Measurements from ENCODE around the gene SLC2A9.
A peak's percentile ranks its signal among the peaks of the same experiment; 100 is the strongest.
"Not testable (repeated sequence)": the region's sequence is repeated elsewhere in the genome, so short reads cannot be mapped to it uniquely, and the experiment has no call there.

Gene SLC2A9

DNA sequence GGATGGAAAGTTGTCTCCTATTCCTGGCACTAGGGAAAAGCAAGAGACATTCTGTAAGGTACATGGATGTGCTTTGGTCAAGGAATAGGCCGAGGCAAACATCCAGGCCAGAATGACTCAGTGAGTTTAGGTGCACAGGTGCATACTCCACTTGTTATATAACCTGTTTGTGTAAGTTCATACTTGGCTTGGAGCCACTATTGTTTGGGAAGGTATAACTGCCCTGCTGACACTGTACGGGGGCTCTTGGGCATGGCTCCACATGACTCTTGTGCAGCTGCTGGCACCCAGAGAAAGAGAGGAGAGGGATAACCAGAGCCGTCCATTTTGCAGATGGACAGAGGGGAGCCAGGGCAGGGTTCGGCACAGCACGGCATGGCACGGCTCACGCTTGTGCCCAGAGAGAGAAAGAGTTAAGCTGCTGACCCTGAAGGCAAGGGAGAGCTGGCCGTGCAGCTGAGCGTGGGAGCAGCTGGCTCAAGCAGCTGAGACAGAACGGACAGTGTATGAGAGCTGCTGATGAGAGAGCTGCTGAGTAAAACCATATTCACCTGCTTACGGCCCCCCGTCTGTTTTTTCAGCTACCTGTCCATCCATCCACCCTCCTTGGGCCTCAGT is 98.0 kb downstream of the SLC2A9 start:
- no peak for DNase-seq

DNA sequence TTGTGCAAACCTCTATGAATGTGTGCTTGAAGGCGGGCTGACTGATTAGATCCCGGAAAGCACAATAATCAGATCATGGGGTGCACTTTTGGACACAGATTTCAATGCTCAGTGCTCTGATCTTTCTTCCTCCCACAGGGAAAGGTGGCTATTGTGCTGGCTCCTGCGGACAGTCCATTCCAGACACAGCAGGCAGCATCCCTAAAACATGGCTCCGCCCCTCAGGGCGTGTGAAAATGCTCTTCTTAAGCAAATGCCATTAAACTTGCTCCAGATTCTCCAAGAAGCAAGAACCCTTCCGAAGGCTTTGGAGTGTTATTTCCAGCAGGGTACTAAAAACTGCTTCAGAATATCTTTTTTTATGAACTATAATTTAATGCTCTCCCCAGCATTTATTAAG is 100.0 kb downstream of the SLC2A9 start:
- DNase-seq: no peak

DNA sequence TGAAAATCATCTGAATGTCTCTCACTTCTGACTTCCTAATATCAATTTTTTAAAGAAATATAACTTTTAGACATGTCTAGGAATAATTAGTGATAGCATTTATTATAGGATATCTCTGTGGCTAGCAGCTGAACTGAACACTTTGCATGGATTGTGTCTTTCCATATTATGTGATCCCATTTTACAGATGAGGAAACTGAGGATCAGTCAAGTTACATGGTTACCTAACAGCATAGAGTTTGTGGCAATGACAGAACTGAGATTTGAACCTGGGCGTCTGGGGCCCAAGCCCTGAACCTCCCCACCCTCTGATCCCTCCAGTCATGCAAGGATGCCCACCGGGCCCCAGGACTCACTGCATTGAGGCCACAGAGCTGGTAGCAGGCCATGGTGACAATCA is 101.3 kb downstream of the SLC2A9 start:
- DNase-seq: no peak

DNA sequence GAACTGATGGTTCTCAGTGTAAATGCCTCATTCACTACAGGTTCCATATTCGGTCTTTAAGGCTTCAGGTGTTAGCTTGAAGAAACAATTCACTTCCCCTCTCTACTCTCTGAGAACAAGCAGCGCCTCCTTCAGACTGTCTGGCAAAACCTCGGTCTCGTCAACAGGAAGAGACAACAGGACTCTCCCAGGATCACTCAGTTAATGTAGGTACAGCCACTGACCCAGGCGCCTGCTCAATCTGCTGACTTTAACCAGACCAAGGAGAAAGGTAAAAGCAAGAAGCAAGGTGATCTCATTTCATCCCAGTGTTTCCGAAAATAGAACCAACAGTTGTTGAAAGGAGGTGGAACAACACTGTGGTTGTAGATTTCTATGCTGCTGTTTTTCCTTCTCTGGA is 102.2 kb downstream of the SLC2A9 start:
- DNase-seq: no peak

DNA sequence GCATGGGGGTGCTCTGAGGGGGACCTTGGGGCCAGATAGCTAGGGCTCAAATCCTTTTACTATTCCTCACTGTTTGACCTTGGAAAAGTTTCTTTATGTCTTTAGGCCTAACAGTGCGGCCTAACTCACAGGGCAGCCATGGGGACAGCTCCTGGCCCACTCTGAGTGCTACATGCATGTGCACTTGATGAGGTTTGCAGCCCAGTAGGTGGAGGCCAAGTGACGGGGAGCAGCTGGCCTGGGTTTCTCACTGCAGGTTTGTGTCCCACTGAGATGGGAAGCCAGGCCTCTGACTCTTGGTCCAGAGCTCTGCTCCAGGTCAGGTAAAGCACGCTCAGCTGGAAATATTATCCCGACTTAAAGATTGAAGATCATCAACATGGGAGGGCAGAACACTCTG is 102.8 kb downstream of the SLC2A9 start:
- peak; percentile 48 for DNase-seq

DNA sequence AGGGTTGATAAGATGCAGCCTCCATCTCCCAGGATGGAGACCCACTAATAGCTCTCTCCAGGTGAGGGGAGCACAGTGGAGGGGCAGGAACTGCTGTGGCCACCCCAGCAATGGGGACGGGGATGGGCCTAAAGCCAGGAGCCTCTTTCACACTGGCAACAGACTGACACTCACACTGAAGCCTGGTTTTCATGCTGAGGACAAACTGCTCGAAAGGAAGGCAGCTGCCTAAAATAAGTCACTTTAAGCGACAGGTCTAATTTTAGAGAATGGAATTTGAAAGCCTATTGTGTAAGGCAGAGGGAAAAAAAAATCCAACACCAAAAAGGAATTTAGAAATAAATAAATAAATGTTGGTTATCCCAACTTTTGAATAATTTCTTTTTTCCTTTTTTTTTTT is 104.4 kb downstream of the SLC2A9 start:
- DNase-seq: no peak

DNA sequence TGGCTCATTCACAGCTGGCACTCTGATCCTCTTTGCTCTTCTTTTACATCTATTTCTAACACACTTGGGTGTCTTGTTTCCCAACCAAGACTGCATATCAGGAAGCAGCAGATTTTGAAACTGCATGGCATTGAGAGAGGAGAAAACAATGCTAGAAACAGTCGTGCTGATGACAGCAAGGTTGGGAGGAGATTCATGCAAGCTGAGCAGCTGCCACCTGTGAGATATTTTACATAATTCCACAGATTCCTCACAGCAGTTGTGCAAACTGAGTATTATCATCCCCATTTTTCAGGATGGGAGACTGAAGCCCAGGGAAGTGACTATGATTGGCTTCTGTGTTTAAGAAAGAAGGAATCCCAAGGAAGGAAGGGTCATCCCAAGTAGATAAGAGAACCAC is 105.0 kb downstream of the SLC2A9 start:
- no peak for DNase-seq

DNA sequence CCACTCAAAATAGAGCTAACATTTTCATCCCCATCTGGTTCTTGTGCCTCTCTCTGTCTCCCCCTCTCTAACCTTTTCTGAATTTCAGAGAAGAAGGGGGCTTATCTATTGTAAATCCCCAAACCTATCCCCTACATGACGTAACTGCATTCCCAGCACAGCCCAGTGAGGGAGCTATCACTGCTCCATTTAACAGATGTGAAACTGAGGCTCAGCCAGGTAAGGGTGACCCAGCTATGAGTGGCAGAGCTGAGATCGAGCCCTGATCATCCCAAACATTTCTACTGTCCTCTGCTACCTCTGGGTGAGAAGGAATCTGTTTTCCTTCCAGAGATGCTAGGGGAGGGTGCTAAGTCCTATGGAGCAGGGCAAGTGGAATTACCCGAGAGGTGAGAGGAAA is 107.5 kb downstream of the SLC2A9 start:
- no peak for DNase-seq

DNA sequence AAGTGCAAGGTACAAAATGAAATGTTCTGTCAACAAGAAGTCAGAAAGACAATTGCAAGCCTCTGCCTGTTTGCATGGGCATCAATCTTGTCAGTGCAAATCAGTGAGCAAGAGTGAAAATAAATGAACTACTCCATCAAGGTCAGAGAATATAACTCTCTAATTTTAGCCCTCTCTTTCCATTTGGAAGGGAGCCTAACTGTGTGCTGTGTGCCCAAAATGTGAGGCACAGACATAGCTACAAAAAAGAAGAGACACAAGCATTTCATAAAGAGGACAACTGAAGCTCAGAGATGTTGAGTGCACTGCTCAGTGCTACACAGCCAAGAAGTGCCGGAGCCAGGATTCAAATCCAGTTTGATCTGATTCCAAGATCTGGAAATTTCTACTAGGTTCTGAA is 114.3 kb downstream of the SLC2A9 start:
- no peak for DNase-seq

DNA sequence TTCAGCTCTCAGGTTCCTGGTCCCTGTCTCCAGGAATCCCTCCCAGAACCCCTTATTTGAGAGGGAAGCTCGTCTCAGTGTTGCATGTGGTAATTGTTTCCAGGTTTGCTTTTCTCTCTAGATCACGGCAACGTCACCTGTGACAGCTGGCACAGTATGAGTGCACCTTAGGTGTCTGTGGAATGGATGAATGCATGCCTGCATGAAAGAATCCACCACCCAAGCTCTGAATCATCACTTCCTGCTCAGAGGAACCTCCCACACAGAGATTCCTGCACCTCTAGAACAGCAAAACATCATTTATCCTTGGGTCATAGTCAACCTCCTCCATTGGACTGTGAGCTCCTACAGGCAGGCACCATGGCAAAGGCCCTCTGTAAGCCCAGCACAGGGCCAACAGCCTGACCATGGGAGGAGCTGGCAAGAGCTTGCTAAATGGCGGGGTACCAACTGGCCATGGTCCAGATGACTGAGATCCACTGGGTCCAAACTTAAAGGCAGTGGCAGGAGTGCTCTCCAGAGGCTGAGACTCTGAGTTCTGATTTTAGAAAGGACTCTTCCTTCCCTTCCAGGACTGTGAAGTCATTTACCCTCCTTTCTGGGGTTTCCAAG is 116.2 kb downstream of the SLC2A9 start:
- DNase-seq: no peak

DNA sequence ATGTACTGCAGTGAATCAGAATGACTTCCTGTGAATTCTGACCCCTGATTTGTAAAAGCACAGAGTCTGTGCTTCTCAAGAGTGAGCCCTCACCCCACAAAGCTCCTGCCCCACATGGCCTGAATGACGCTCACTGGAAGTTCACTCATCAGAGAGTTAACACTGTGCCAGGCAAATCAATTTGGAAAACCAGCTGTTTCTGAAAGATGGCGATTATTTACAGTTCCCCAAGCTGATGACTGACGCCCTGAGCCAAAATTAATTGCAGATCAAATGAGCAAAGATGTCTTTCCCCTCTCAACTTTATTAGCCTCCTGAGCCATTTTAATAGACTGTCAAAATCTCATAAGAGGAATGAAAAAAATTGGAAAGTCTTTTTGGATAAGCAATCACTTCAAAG is 118.0 kb downstream of the SLC2A9 start:
- no peak for DNase-seq

DNA sequence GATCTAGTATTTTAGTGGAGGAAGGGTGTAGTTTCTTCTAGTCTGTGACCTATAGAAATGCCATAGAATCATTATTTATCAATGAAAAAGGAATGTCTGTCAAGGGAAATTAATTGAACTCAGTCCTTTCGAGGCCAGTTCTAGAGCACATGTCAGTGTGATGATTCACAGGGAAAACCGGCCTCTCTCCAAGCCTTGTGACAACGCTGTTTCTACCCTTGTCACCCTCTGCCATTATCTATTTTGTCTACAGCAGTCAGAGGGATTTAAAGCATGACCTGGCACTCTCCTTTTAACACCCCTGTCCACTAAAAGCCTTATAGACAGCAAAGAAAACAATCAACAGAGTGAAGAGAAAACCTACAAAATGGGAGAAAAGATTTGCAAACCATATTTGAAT is 120.0 kb downstream of the SLC2A9 start:
- DNase-seq: no peak

DNA sequence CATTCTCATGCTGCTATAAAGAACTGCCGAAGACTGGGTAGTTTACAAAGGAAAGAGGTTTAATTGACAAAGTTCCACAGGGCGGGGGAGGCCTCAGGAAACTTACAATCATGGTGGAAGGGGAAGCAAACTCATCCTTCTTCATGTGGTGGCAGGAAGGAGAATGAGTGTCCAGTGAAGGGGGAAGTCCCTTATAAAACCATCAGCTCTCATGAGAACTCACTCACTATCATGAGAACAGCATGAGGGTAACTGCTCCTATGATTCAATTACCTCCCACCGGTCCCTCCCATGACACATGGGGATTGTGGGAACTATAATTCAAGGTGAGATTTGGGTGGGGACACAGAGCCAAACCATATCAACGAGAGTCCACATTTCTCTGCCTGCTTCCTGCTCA is 120.7 kb downstream of the SLC2A9 start:
- not testable (repeated sequence) for DNase-seq

DNA sequence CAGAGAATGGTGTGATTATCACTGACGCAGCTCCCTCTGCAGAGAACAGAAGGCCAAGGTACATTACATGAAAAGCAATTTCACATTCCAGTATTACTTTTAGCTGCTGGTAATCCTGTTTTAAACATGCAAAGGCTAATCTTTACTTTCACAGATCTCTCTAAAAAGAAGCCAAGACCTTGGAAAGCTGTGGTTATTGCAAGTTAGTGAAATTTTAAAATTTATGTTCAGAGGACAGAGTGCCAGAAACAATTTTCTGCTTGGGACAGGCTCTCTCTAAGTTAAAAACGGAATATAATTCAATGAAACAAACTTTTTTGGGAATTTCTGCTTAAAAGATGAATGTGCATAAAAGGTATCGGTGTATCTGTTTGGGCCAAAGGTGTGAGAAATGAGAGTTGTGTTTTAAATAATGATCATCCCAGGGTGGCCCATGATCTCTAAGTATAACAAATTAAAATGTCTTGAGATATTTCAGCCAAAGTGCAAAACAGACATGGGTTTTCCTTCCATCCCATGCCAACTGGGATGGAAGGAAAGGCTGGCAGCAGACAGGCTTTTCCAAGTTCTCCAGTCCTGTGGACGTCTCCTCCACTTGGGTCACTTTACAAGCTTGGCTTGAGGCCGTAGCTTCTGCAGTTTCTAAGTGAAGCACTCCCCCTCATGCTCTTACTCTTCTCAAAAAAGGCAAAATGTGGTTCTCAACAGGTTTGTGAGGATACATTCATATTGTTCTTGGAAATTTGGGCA is 121.8 kb downstream of the SLC2A9 start:
- peak; percentile 76 for DNase-seq

DNA sequence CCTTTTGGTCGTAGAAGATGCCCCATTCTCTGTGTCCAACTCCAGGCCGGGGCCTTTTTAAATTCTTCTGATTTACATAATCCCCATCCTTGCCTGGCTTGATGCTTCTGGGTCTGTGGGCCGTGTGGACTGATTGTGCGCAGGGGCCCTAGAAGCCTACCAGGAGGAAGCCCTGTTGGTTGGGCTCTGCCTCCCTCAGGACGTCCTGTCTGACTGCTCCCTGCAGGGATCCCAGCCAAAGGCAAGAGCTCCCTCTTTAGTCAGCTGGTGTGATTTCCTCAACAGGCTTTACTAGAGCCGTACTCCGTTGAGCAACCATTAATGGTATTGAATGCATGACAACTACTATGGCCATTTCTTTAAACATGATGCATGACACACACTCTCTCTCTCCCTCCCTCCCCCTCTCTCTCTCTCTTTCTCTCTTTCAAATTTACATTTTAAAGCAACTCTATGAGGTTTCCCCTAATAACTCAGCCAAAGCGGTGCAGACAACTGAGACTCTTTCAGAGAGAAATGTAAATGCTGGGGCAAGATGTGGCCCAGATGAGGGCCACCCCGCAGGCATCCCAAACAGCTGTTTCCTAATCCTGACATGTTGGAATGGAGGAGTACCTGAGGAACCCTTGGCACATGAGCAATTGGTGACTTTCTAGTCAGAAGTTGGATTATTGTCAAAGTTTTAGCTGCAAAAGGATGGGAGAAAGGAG is 122.5 kb downstream of the SLC2A9 start:
- DNase-seq: peak; percentile 51

DNA sequence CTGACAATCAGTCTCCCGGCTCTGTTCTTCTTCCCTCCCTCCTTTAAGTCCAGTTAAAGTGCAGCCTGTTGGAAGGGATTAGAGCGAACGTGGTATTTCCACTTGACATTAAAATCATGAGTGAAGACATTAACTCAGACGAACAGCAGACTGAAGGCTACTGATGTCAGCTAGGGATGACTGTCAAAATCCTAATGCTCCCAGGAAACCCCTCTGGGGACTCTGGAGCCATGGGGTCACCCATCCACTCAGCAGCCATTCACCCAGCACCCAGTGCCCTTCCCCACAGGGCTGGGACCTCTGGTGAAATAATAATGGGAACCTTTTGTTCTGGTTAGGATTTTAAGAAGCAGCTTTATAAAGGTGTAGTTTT is 126.0 kb downstream of the SLC2A9 start:
- no peak for DNase-seq

DNA sequence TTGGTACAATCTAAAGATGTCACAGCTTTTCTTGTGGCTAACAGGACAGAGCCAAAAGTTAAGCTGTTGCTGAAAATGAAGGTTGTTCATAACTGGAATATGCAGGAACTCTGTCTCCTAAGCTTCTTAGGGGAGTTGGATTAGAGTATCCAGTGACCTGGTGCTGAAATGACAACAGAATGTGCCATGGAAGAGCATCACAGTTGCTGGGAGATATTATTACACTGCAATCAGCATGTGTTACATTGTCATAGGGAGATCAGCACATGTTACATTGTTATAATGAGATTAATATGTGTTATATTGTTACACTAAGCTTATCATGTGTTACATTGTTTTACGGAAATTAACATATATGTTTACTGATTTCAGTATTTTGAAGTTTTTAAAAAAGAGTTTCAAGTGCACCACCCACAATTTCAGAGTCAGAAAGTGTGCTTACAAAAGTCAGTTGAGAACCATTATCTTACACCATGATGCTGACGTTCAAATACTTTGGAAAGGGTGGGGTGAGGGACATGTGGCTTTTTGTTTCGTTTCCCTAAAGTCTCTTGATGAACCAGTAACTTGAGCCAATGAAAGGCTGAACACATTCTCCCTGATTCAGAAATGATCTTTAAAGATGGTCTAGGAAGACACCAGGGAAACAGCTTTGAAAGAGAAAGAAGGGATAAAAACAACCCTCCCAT is 126.5 kb downstream of the SLC2A9 start:
- no peak for DNase-seq

DNA sequence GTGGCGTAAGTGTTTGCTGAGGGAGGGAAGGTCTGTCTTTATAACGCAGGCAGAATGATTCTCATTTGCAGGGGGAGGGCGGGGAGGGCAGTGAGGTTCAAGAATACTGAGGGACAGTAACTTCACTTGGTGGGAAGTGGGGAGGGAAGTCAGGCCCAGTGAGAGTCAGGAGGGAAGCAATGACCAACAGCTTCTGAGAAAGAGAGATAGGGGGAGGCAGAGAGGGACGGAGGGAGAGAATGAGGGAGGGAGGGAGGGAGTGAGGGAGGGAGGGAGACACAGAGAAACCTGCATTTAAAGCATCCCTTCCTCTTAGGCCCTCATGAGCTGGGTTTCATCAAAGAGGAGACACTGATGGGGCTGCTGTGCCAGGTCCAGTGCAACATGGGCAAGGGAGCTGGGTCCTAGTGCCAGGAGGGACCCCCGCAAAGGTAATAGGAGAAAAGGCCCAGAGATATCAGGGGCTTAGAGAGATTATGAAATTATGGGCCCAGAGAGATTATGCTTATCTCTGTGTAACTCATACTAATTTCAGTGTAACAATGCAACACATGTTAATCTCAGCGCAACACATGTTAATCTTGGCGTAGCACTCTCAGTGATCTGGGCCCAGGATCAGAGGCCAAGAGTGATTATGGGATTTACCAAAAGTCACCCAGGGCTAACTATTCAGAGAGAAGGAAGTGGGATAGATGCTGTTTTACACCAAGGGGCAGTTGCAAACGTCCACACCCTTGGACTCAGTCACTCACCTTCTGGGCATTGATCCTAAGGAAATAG is 127.8 kb downstream of the SLC2A9 start:
- no peak for DNase-seq

DNA sequence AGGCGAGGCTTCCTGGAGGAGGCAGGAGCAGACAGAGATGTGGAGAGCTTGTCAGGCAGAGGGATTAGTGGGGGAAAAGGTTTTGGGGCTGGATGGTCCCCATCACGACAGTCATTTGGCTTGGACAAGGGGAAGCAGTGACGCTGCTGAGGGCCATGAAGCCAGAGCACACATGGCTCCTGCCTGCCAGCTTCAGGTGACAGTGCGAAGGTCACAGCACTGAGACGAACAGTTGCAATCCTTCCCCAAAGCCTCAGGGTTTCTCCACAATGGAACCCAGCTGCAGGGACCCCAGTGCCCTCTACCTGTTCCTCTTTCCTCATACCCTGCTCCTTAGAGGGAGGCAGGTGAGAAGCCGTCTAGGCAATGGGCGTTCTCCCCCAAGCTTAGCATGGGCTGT is 129.6 kb downstream of the SLC2A9 start:
- no peak for DNase-seq

DNA sequence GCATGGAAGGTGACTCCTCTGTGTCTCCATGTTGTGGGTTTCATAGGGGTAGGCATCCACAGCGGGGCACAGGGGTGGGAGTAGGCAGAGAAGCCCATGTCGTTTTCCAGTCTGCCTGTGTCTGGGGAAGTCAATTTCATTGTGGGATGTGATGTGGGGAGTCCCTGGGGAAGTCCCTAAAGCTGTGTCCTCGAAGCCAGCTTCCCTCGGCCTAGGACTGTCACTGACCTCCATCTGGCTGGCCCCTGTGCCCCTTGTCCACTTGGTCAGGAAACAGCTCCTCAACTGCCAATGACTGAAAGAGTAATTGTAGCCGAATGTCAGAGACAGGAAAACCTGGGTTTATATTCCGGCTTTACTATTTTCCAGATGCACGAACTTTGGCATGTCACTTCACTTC is 130.2 kb downstream of the SLC2A9 start:
- no peak for DNase-seq

DNA sequence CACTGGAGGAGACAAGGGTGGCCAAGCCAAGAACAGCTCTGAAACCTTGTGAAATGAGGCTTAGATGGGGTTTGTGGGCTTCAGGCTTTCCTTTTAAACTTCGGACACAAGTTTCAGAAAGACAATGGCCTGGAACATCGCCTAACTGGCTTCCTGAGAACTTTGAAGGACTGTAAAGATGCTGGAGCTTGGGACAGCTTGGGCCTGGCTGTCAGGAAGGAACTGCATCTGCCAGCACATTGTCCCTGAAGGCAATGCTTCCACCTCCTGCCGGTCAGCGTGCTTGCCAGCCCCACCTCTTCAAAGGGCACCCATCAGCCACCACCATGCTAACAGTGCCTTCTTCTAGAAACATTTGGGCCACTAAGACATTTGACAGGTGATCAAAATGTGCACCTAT is 132.0 kb downstream of the SLC2A9 start:
- DNase-seq: no peak

DNA sequence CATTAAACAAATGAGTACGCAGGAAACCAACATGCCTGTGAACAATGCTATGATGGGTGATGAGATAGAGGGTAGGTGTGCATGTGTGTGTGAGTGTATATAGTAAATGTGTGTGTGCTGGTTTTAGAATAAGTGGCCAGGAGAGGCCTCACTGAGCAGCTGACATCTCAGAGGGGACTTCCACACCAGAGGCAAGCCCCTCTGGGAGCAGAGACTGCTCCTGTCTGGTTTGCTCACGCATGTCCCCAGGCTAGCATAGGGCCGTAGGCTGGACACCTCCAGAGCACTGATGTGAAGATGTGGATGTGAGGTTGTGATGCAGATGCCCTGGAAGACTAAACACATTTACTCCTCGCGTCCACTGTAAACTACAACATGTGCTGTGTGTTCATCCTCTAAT is 135.3 kb downstream of the SLC2A9 start:
- DNase-seq: no peak
